SK-N-MC (cell line): ENCODE results near the gene CGB2.
"Not testable (repeated sequence)": the region's sequence is repeated elsewhere in the genome, so short reads cannot be mapped to it uniquely, and the experiment has no call there.

ENCODE experiments used
- EZH2 ChIP-seq: fragments of 200-600 bp; sonication (generic); IDR thresholded peaks from one replicate; pipeline ENCODE4 v1.6.1; 2017; ENCODE audit warnings: antibody characterized with exemption
- POLR2AphosphoS5 ChIP-seq: IDR thresholded peaks from 2 replicates; pipeline ENCODE4 v1.6.1; 2012; ENCODE audit warnings: mild to moderate bottlenecking, low read depth, low read length, borderline replicate concordance

DNA sequence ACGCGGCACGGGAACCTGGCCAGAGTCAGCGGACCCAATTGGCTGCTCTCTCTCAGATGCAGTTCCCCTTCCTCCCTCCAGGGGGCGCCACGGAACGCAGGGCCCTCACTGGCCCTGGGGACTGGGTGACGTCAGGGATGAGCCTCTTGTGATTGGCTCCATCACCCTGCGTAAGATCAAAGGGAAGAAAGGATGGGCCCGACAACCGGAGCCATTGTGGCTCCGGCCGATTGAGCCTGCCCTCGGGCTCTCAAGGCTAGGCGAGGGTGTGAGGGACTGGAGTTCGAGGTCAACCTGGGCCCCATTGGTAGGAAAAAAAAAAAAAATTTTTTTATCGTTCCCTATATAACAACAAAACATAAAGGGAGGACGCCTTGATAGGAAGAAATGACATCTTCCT, 5.1 kb downstream of the CGB2 start, which contains the start of gene CGB1:
- not testable (repeated sequence) for TF ChIP-seq POLR2AphosphoS5, EZH2
